ENCODE measurements around the gene FGF22. TPM values are rescaled to one million over a fixed set of nuclear protein-coding genes. Genes with fewer than 3 reads are reported as not detected.

FGF22 gene
- total RNA-seq, 2 donors from 2014 or later, result not detected

GRCh38 chr19:615619-616018 is 24.1 kb upstream of the FGF22 start:
- intact Hi-C loops (cut with DNase I), result no loop called here
- DNase-seq, result no peak
- TF ChIP-seq CTCF (IDR thresholded peaks at IDR 0.05), result no peak
- Histone ChIP-seq H3K9me3 (no peaks in the 10 kb centered on the region), H3K36me3 (peaks cover 5% of the 10 kb centered on the region), H3K27ac (no peak overlapping the region), H3K4me1 (no peaks in the 10 kb centered on the region), H3K4me3 (no peak overlapping the region), H3K9ac (ENCODE audit: low read depth in 2 of 2, low read length in 2 of 2) (no peak overlapping the region), H3K27me3 (peaks cover 14% of the 10 kb centered on the region)

- intact Hi-C loops (cut with DNase I), result no loop called here
- H3K9ac ChIP-seq (ENCODE audit: low read depth in 2 of 2, low read length in 2 of 2), result no peak overlapping the region
- H3K4me1 ChIP-seq, result no peaks in the 10 kb centered on the region
- H3K4me3 ChIP-seq, result no peak overlapping the region
- H3K27me3 ChIP-seq, result peaks cover 9% of the 10 kb centered on the region
- H3K36me3 ChIP-seq, result peaks cover 5% of the 10 kb centered on the region
- H3K9me3 ChIP-seq, result no peaks in the 10 kb centered on the region
- no peak for TF ChIP-seq CTCF (IDR thresholded peaks at IDR 0.05)
- no peak overlapping the region for H3K27ac ChIP-seq
- no peak for DNase-seq
Measured at GRCh38 chr19:616062-616700, 23.5 kb upstream of the FGF22 start.

- Histone ChIP-seq H3K9me3 (no peaks in the 10 kb centered on the region), H3K9ac (ENCODE audit: low read depth in 2 of 2, low read length in 2 of 2) (no peak overlapping the region), H3K36me3 (peaks cover 5% of the 10 kb centered on the region), H3K4me3 (no peak overlapping the region), H3K4me1 (no peaks in the 10 kb centered on the region), H3K27ac (no peak overlapping the region), H3K27me3 (peaks cover 4% of the 10 kb centered on the region)
- no peak for DNase-seq
- intact Hi-C loops (cut with DNase I), result no loop called here
- TF ChIP-seq CTCF (IDR thresholded peaks at IDR 0.05), result no peak
Measured at GRCh38 chr19:616747-617526, 22.7 kb upstream of the FGF22 start.

DNA sequence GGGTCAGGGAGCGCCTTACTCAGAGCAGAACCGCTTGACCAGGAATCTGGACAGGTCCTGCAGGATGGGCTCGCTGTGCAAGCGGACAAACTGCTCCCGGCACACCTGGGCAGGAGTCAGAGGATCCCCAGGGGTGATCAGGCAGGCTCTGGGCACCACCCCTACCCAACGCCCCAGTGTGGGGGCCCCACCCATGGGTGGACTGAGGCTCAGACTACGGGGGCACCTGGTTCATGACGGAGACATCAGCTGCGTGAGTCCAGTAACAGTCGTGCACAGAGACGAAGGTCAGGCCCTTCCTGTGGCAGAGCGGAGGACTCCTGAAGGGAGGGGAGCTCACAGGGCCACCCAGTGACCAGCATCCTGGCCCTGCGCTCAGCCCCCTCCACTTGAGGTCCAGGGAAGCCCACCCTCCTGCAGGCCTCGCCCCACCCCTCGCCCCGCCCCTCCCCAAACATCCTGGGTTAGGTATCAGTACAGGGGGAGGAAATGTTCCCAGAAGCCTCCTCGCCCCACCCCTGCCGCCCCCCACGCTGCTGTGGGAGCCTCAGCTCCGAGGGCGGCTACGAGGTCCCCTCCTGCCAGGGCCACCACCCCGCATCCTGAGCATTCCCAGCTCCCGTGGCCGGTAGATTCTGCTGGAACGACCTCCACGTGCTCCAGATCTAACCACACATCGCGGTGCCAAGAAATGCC is 22.0 kb upstream of the FGF22 start:
- no peaks in the 10 kb centered on the region for H3K4me1 ChIP-seq
- intact Hi-C loops (cut with DNase I), result no loop called here
- no peak for DNase-seq

More for the DNA sequence above, 22.0 kb upstream of the FGF22 start:
- H3K27me3 ChIP-seq, result peaks cover 4% of the 10 kb centered on the region
- H3K9me3 ChIP-seq, result no peaks in the 10 kb centered on the region
- no peak overlapping the region for H3K27ac ChIP-seq
- peaks cover 5% of the 10 kb centered on the region for H3K36me3 ChIP-seq
- no peak overlapping the region for H3K4me3 ChIP-seq
- no peak overlapping the region for H3K9ac ChIP-seq (ENCODE audit: low read depth in 2 of 2, low read length in 2 of 2)
- no peak for TF ChIP-seq CTCF (IDR thresholded peaks at IDR 0.05)

All from colonic mucosa (tissue), 4 donors.